WTC11 (cell line): ENCODE results near the gene C1QTNF6. TPM values are rescaled to one million over a fixed set of nuclear protein-coding genes. Genes with fewer than 3 reads are reported as not detected.

Experiments
- ATAC-seq: fragments of 200-7000 bp; cut with Tn5 transposase; 2 replicates; pipeline ENCODE4 v1.10.0; 2021; ENCODE audit warnings: mild to moderate bottlenecking, moderate library complexity
- CTCF ChIA-PET: fragments of 300-600 bp; sonication (Branson Sonifier 250); formaldehyde crosslinking; loops from one replicate; lab custom pipeline; 2021; ENCODE audit warnings: antibody characterized with exemption; lab: Charles Lee
- POLR2A ChIA-PET: fragments of 350-600 bp; sonication (Branson Sonifier 250); formaldehyde crosslinking; loops from one replicate; lab custom pipeline; 2021; ENCODE audit warnings: antibody characterized with exemption; lab: Charles Lee
- DNase-seq: peaks from one replicate; pipeline ENCODE4 v3.0.0; 2021; ENCODE audit warnings: low spot score
- H3K27ac Mint-ChIP-seq: 2 replicates; pipeline ENCODE4 v1.8.0; 2021; ENCODE audit warnings: mixed read lengths
- H3K27me3 Mint-ChIP-seq: 2 replicates; pipeline ENCODE4 v1.8.0; 2021; ENCODE audit warnings: low read depth, mild to moderate bottlenecking, moderate library complexity, mixed read lengths
- H3K36me3 Mint-ChIP-seq: 2 replicates; pipeline ENCODE4 v1.8.0; 2021; ENCODE audit warnings: mixed read lengths
- H3K4me1 Mint-ChIP-seq: 2 replicates; pipeline ENCODE4 v1.8.0; 2022; ENCODE audit warnings: mixed read lengths
- H3K4me3 Mint-ChIP-seq: 2 replicates; pipeline ENCODE4 v1.8.0; 2021; ENCODE audit warnings: mild to moderate bottlenecking, moderate library complexity, mixed read lengths
- H3K9me3 Mint-ChIP-seq: 2 replicates; pipeline ENCODE4 v1.8.0; 2021; ENCODE audit warnings: mixed read lengths
- CBFB ChIP-seq: sonication (generic); formaldehyde crosslinking; IDR thresholded peaks from 2 replicates; pipeline ENCODE4 v1.8.1; 2022; ENCODE audit warnings: mild to moderate bottlenecking, low read depth, missing genetic modification reagents
- CREB1 ChIP-seq: sonication (generic); formaldehyde crosslinking; IDR thresholded peaks from 2 replicates; pipeline ENCODE4 v1.8.0; 2023; ENCODE audit warnings: mild to moderate bottlenecking, missing genetic modification reagents
- ELF4 ChIP-seq: sonication (generic); formaldehyde crosslinking; IDR thresholded peaks from 2 replicates; pipeline ENCODE4 v1.8.1; 2022; ENCODE audit warnings: low read depth, mild to moderate bottlenecking, moderate library complexity, missing genetic modification reagents
- FOXJ3 ChIP-seq: sonication (generic); formaldehyde crosslinking; IDR thresholded peaks from 2 replicates; pipeline ENCODE4 v1.9.0; 2021; ENCODE audit warnings: missing genetic modification reagents, mild to moderate bottlenecking, borderline replicate concordance
- IRF2 ChIP-seq: sonication (generic); formaldehyde crosslinking; IDR thresholded peaks from 2 replicates; pipeline ENCODE4 v1.8.0; 2022; ENCODE audit warnings: low read depth, missing genetic modification reagents, borderline replicate concordance
- NFE2L1 ChIP-seq: sonication (generic); formaldehyde crosslinking; IDR thresholded peaks from 2 replicates; pipeline ENCODE4 v1.8.1; 2023; ENCODE audit warnings: missing genetic modification reagents
- TCF7 ChIP-seq: sonication (generic); formaldehyde crosslinking; IDR thresholded peaks from 2 replicates; pipeline ENCODE4 v1.8.0; 2022; ENCODE audit warnings: mild to moderate bottlenecking, low read depth, missing genetic modification reagents, moderate library complexity
- ZBTB21 ChIP-seq: sonication (generic); formaldehyde crosslinking; IDR thresholded peaks from 2 replicates; pipeline ENCODE4 v1.8.1; 2023; ENCODE audit warnings: mild to moderate bottlenecking, missing genetic modification reagents, borderline replicate concordance
- ZNF263 ChIP-seq: sonication (generic); formaldehyde crosslinking; IDR thresholded peaks from 2 replicates; pipeline ENCODE4 v1.8.1; 2022; ENCODE audit warnings: low read depth, mild to moderate bottlenecking, moderate library complexity, missing genetic modification reagents
- total RNA-seq: library from RNA; stranded (reverse); gene quantifications from 3 replicates; pipeline ENCODE4 v1.2.3, GENCODE V29; 2021
- TF ChIP-seq, protein P1 (sequence below): sonication (generic); formaldehyde crosslinking; IDR thresholded peaks from 2 replicates; pipeline ENCODE4 v1.8.0; 2022; ENCODE audit warnings: mild to moderate bottlenecking, missing genetic modification reagents
- TF ChIP-seq, protein P2 (sequence below): sonication (generic); formaldehyde crosslinking; IDR thresholded peaks from 2 replicates; pipeline ENCODE4 v1.8.0; 2022; ENCODE audit warnings: missing genetic modification reagents
- TF ChIP-seq, protein P3 (sequence below): sonication (generic); formaldehyde crosslinking; IDR thresholded peaks from 2 replicates; pipeline ENCODE4 v1.8.1; 2022; ENCODE audit warnings: low read depth, missing genetic modification reagents, borderline replicate concordance

Gene C1QTNF6
- total RNA-seq, 1 experiment from 2014 or later = 5.9 TPM

DNA sequence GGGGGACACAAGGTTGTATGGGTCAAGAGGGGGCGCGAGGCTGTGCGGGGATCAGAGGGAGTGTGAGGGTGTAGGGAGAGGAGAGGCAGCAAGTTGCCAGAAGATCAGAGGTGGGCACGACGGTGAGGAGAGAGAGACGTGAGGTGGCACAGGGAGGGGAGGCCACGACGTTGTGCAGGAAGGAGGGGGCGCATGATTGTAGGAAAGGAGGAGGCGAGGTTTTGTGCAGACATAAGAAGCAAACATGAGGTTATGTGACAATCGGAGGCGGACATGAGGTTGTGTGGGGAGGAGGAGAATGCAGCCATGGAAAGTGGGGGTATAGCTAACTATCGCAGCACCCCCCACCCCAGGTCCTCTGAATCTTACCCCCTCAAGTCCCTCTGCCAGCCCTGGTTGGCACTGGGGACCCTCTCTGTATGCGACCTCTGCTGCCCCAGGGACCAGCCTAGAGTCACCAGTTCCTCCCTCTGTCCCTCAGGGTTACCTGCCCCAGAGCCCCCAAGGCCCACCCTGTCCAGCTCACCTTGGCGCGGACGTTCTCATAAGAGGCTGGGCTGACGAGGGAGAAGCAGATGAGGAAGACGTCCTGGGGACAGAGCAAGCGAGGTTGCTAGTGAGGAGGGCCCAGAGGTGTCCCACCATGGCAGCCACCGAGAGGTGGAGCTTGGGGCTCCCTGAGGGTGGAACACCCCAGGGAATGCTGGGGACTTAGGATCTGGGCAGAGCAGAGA, 43.5 kb upstream of the C1QTNF6 start:
- H3K4me1 Mint-ChIP-seq = peaks cover 3% of the 10 kb centered on the region; the same call in 1 of the 2 replicates
- no peaks in the 10 kb centered on the region for H3K27me3 Mint-ChIP-seq
- ATAC-seq (no peak), DNase-seq (no peak)
- no peaks in the 10 kb centered on the region for H3K36me3 Mint-ChIP-seq
- H3K4me3 Mint-ChIP-seq = no peak overlapping the region
- no peaks in the 10 kb centered on the region for H3K9me3 Mint-ChIP-seq
- ChIA-PET POLR2A (no interaction called here), CTCF (interaction anchor here (1.3 kb wide), 1 partner anchor 32 kb away, joined by 3 read pairs; no protein-coding TSS in a partner anchor)
- H3K27ac Mint-ChIP-seq = no peak overlapping the region
- TF ChIP-seq, protein P1, sequence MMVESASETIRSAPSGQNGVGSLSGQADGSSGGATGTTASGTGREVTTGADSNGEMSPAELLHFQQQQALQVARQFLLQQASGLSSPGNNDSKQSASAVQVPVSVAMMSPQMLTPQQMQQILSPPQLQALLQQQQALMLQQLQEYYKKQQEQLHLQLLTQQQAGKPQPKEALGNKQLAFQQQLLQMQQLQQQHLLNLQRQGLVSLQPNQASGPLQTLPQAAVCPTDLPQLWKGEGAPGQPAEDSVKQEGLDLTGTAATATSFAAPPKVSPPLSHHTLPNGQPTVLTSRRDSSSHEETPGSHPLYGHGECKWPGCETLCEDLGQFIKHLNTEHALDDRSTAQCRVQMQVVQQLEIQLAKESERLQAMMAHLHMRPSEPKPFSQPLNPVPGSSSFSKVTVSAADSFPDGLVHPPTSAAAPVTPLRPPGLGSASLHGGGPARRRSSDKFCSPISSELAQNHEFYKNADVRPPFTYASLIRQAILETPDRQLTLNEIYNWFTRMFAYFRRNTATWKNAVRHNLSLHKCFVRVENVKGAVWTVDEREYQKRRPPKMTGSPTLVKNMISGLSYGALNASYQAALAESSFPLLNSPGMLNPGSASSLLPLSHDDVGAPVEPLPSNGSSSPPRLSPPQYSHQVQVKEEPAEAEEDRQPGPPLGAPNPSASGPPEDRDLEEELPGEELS (CRISPR knock-in tag) = no peak
- TF ChIP-seq FOXJ3 (CRISPR knock-in tag) (no peak), CBFB (CRISPR knock-in tag) (no peak), TCF7 (CRISPR knock-in tag) (no peak), ZBTB21 (no peak), CREB1 (CRISPR knock-in tag) (no peak), ZNF263 (CRISPR knock-in tag) (no peak)

DNA sequence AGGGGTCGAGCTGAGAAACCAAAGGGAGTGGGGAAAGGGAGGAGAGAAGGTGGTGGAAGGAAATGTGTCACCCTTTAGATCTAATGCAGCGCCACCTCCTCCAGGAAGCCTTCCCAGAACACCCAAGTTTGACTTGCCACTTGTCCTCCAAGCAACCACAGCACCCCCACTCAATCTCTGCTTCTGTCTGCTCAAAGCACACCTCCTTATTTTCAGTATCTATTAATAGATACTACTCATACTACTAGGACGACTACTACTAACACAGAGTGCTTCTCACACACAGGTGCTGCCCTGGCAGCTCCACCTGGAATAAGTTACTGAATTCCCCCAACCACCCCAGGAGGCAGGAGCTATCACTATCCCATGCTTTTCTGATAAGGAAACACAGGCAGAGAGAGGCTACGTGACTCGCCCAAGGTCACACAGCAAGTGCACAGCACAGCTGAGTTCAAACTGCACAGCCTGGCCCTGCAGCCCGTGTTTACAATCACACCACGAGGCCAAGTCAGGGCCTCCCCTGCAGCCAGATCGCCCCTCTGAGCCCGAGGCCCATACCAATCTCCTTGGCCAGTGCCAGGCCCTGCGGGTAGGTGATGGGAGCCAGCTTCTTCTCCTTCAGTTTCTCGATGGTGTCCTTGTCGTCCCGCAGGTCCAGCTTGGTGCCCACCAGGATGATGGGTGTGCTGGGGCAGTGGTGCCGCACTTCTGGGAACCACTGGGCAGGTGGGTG, 42.8 kb upstream of the C1QTNF6 start:
- Mint-ChIP-seq H3K4me3 (no peak overlapping the region), H3K27me3 (no peaks in the 10 kb centered on the region), H3K9me3 (no peaks in the 10 kb centered on the region), H3K27ac (no peak overlapping the region), H3K36me3 (no peaks in the 10 kb centered on the region), H3K4me1 (peaks cover 3% of the 10 kb centered on the region; the same call in 1 of the 2 replicates)
- CTCF ChIA-PET = interaction anchor here (1.3 to 1.7 kb wide), 2 partner anchors 31 to 37 kb away, joined by 3 to 4 read pairs; no protein-coding TSS in a partner anchor
- TF ChIP-seq NFE2L1 (CRISPR knock-in tag) = no peak
- TF ChIP-seq IRF2 (CRISPR knock-in tag) = no peak
- TF ChIP-seq, protein P2, sequence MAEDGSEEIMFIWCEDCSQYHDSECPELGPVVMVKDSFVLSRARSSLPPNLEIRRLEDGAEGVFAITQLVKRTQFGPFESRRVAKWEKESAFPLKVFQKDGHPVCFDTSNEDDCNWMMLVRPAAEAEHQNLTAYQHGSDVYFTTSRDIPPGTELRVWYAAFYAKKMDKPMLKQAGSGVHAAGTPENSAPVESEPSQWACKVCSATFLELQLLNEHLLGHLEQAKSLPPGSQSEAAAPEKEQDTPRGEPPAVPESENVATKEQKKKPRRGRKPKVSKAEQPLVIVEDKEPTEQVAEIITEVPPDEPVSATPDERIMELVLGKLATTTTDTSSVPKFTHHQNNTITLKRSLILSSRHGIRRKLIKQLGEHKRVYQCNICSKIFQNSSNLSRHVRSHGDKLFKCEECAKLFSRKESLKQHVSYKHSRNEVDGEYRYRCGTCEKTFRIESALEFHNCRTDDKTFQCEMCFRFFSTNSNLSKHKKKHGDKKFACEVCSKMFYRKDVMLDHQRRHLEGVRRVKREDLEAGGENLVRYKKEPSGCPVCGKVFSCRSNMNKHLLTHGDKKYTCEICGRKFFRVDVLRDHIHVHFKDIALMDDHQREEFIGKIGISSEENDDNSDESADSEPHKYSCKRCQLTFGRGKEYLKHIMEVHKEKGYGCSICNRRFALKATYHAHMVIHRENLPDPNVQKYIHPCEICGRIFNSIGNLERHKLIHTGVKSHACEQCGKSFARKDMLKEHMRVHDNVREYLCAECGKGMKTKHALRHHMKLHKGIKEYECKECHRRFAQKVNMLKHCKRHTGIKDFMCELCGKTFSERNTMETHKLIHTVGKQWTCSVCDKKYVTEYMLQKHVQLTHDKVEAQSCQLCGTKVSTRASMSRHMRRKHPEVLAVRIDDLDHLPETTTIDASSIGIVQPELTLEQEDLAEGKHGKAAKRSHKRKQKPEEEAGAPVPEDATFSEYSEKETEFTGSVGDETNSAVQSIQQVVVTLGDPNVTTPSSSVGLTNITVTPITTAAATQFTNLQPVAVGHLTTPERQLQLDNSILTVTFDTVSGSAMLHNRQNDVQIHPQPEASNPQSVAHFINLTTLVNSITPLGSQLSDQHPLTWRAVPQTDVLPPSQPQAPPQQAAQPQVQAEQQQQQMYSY = no peak
- TF ChIP-seq ELF4 (CRISPR knock-in tag) = no peak
- no peak for DNase-seq
- POLR2A ChIA-PET = no interaction called here
- ATAC-seq = no peak

DNA sequence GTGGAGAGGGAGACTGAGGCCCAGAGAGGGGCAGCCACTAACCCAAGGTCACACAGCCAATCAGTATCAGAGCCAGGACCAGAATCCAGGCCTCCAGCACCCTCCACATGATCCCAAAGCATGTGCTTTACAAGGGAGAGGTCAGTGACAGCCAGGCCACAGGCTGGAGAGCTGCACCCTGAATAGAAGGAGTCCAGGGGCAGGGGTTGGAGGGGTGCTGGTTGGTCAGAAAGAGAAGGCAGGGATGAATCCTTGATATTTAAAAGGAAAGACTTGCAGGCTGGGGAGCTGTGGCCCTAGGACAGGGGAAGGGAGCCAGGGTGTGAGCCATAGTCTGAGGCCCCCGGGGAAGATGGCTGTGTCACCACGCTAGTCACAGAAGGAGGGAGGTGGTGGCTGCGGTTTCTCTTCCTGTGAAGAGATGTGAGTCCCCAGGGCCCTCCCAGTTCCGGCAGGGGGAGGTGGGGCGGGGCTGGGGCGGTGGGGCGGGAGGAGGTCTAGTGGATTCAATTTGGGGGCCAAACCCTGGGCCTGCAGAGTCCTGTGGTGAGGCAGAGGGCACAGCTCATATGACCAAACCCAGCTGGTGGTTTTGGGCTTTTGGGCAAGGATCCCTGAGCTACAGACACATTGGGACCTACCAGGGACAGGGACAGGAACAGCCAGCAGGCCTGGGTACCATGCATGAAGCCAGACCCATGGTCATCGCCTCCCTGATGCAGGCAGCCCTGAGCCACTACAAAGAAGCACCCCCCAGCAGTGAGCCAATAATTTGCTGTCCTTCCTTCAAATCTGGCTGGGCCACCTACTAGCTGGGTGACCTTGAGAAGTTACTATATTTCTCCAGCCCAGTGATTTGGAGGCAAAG, 42.0 kb upstream of the C1QTNF6 start:
- DNase-seq (no peak), ATAC-seq (no peak)
- TF ChIP-seq, protein P3, sequence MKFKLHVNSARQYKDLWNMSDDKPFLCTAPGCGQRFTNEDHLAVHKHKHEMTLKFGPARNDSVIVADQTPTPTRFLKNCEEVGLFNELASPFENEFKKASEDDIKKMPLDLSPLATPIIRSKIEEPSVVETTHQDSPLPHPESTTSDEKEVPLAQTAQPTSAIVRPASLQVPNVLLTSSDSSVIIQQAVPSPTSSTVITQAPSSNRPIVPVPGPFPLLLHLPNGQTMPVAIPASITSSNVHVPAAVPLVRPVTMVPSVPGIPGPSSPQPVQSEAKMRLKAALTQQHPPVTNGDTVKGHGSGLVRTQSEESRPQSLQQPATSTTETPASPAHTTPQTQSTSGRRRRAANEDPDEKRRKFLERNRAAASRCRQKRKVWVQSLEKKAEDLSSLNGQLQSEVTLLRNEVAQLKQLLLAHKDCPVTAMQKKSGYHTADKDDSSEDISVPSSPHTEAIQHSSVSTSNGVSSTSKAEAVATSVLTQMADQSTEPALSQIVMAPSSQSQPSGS (CRISPR knock-in tag) = no peak
- Mint-ChIP-seq H3K27ac (no peak overlapping the region), H3K27me3 (no peaks in the 10 kb centered on the region), H3K4me3 (no peak overlapping the region), H3K4me1 (peaks cover 3% of the 10 kb centered on the region; the same call in 1 of the 2 replicates), H3K36me3 (no peaks in the 10 kb centered on the region), H3K9me3 (no peaks in the 10 kb centered on the region)
- POLR2A ChIA-PET = no interaction called here
- CTCF ChIA-PET = interaction anchor here (0.6 to 1.7 kb wide), 6 partner anchors 8 to 63 kb away, joined by 3 to 15 read pairs (median 4); no protein-coding TSS in a partner anchor
